IMR-90 (cell line): ENCODE data around the gene BRIP1. TPM values are rescaled to one million over a fixed set of nuclear protein-coding genes. Genes with fewer than 3 reads are reported as not detected.

Source experiments
- ATAC-seq: fragments of 200-7000 bp; cut with Tn5 transposase; 2 replicates; pipeline ENCODE4 v1.9.1; 2020; ENCODE audit warnings: low read depth, mild to moderate bottlenecking, moderate library complexity
- BruUV-seq: library from RNA; stranded (reverse); fragments of 400-500 nt; replicated peaks from 2 replicates; lab custom pipeline; 2021; lab: Mats Ljungman, UMichigan
- CTCF ChIA-PET: fragments of 300-600 bp; formaldehyde crosslinking; extraction: SDS; loops from one replicate; lab custom pipeline; 2021; ENCODE audit warnings: antibody characterized with exemption; lab: Yijun Ruan, JAX
- POLR2A ChIA-PET: fragments of 300-600 bp; sonication (Branson Sonifier 250); formaldehyde crosslinking; loops from one replicate; lab custom pipeline; 2022; ENCODE audit warnings: antibody characterized with exemption; ENCODE audit not compliant: unreplicated experiment; lab: Charles Lee
- DNase-seq: peaks from one replicate; pipeline ENCODE4 v3.0.0; 2013
- H2AFZ ChIP-seq: replicated peaks from 2 replicates; pipeline ENCODE3; 2013; ENCODE audit warnings: low read length, mild to moderate bottlenecking; ENCODE audit not compliant: poor library complexity
- H2AK5ac ChIP-seq: 2 replicates; pipeline ENCODE4 v1.6.1; 2013; ENCODE audit warnings: low read depth, low read length, inconsistent platforms
- H2AK9ac ChIP-seq: replicated peaks from 2 replicates; pipeline ENCODE3; 2013; ENCODE audit warnings: mild to moderate bottlenecking, low read depth, low read length, moderate library complexity; ENCODE audit not compliant: poor library complexity
- H2BK120ac ChIP-seq: 2 replicates; pipeline ENCODE4 v1.6.1; 2013; ENCODE audit warnings: low read depth, low read length, inconsistent platforms
- H2BK15ac ChIP-seq: 3 replicates; pipeline ENCODE4 v1.6.1; 2013; ENCODE audit warnings: low read depth, low read length, inconsistent platforms
- H2BK20ac ChIP-seq: 2 replicates; pipeline ENCODE4 v1.6.1; 2013; ENCODE audit warnings: low read depth, mild to moderate bottlenecking, inconsistent platforms, low read length, moderate library complexity
- H2BK5ac ChIP-seq: 2 replicates; pipeline ENCODE4 v1.6.1; 2013; ENCODE audit warnings: mild to moderate bottlenecking, low read depth, low read length, inconsistent platforms; ENCODE audit not compliant: poor library complexity, severe bottlenecking
- H3K14ac ChIP-seq: replicated peaks from 2 replicates; pipeline ENCODE4 v1.6.1; 2013; ENCODE audit warnings: low read depth, low read length, inconsistent platforms
- H3K18ac ChIP-seq: 2 replicates; pipeline ENCODE4 v1.6.1; 2013; ENCODE audit warnings: low read depth, low read length, control low read depth
- H3K23ac ChIP-seq: 2 replicates; pipeline ENCODE4 v1.6.1; 2013; ENCODE audit warnings: low read depth, low read length, inconsistent platforms
- H3K27ac ChIP-seq: 2 replicates; pipeline ENCODE4 v1.5.1; 2013; ENCODE audit warnings: mild to moderate bottlenecking, control low read depth, low read length; ENCODE audit not compliant: insufficient read depth
- H3K27me3 ChIP-seq: 2 replicates; pipeline ENCODE4 v1.6.1; 2013; ENCODE audit warnings: low read length; ENCODE audit not compliant: control insufficient read depth, insufficient read depth
- H3K36me3 ChIP-seq: 2 replicates; pipeline ENCODE4 v1.6.1; 2013; ENCODE audit warnings: low read length, mixed read lengths; ENCODE audit not compliant: control insufficient read depth, insufficient read depth
- H3K4ac ChIP-seq: 2 replicates; pipeline ENCODE4 v1.6.1; 2013; ENCODE audit warnings: low read depth, low read length, inconsistent platforms
- H3K4me1 ChIP-seq: 2 replicates; pipeline ENCODE4 v1.6.1; 2013; ENCODE audit warnings: low read length, mixed read lengths; ENCODE audit not compliant: control insufficient read depth, insufficient read depth
- H3K4me2 ChIP-seq: 2 replicates; pipeline ENCODE4 v1.6.1; 2013; ENCODE audit warnings: low read depth, mild to moderate bottlenecking, control low read depth, low read length, moderate library complexity
- H3K4me3 ChIP-seq: 2 replicates; pipeline ENCODE4 v1.5.1; 2013; ENCODE audit warnings: low read depth, mild to moderate bottlenecking, control low read depth, low read length, moderate library complexity; ENCODE audit not compliant: insufficient read depth
- H3K56ac ChIP-seq: 2 replicates; pipeline ENCODE4 v1.6.1; 2013; ENCODE audit warnings: low read length, inconsistent platforms; ENCODE audit not compliant: insufficient read depth; ENCODE audit errors: extremely low read depth
- H3K79me1 ChIP-seq, 2 experiments: 2 replicates each; pipeline ENCODE4 v1.6.1; 2013; ENCODE audit warnings: low read length in 2 of 2, inconsistent platforms in 1 of 2, low read depth in 1 of 2
- H3K9ac ChIP-seq: 2 replicates; pipeline ENCODE4 v1.6.1; 2013; ENCODE audit warnings: low read depth, low read length, control low read depth
- H3K9me1 ChIP-seq: 2 replicates; pipeline ENCODE4 v1.6.1; 2013; ENCODE audit warnings: low read length, inconsistent platforms; ENCODE audit not compliant: insufficient read depth
- H3K9me3 ChIP-seq: 2 replicates; pipeline ENCODE4 v1.6.1; 2013; ENCODE audit warnings: low read length; ENCODE audit not compliant: control insufficient read depth, insufficient read depth
- H4K20me1 ChIP-seq: 2 replicates; pipeline ENCODE4 v1.6.1; 2013; ENCODE audit warnings: low read length, inconsistent platforms; ENCODE audit not compliant: insufficient read depth
- H4K5ac ChIP-seq: 2 replicates; pipeline ENCODE4 v1.6.1; 2013; ENCODE audit warnings: mild to moderate bottlenecking, low read depth, low read length, control low read depth
- H4K8ac ChIP-seq, 2 experiments: 2 replicates each; pipeline ENCODE4 v1.6.1; 2013; ENCODE audit warnings: low read depth in 2 of 2, low read length in 2 of 2, control low read depth in 1 of 2, inconsistent platforms in 1 of 2
- H4K91ac ChIP-seq: 2 replicates; pipeline ENCODE4 v1.6.1; 2013; ENCODE audit warnings: low read depth, low read length, inconsistent platforms; ENCODE audit not compliant: insufficient read depth
- CEBPB ChIP-seq: IDR thresholded peaks from 2 replicates; pipeline ENCODE4 v1.6.1; 2012; ENCODE audit warnings: low read depth, low read length, improper control_type of control experiment
- CHD1 ChIP-seq: IDR thresholded peaks from 2 replicates; pipeline ENCODE4 v1.6.1; 2012; ENCODE audit warnings: low read depth, low read length, improper control_type of control experiment
- FOS ChIP-seq: fragments of 150-350 bp; IDR thresholded peaks from 2 replicates; pipeline ENCODE4 v1.6.1; 2016; ENCODE audit warnings: low read depth, low read length
- MAFK ChIP-seq: IDR thresholded peaks from 2 replicates; pipeline ENCODE4 v1.6.1; 2012; ENCODE audit warnings: low read depth, low read length, improper control_type of control experiment
- MAZ ChIP-seq: IDR thresholded peaks from 2 replicates; pipeline ENCODE4 v1.6.1; 2012; ENCODE audit warnings: low read depth, mild to moderate bottlenecking, low read length, improper control_type of control experiment, moderate library complexity, borderline replicate concordance
- MXI1 ChIP-seq: IDR thresholded peaks from 2 replicates; pipeline ENCODE4 v1.6.1; 2012; ENCODE audit warnings: low read depth, mild to moderate bottlenecking, low read length, moderate library complexity, borderline replicate concordance
- NFE2L2 ChIP-seq: fragments of 150-350 bp; IDR thresholded peaks from 2 replicates; pipeline ENCODE4 v1.6.1; 2016; ENCODE audit warnings: low read depth, mild to moderate bottlenecking, low read length
- POLR2A ChIP-seq: IDR thresholded peaks from 2 replicates; pipeline ENCODE4 v1.6.1; 2012; ENCODE audit warnings: mild to moderate bottlenecking, low read depth, low read length
- RFX5 ChIP-seq: IDR thresholded peaks from 2 replicates; pipeline ENCODE4 v1.8.0; 2012; ENCODE audit warnings: low read depth, mild to moderate bottlenecking, low read length, moderate library complexity
- SMC3 ChIP-seq: fragments of 150-350 bp; IDR thresholded peaks from 2 replicates; pipeline ENCODE4 v1.6.1; 2016; ENCODE audit warnings: low read depth, mild to moderate bottlenecking, antibody characterized with exemption, low read length, moderate library complexity
- WGBS, 2 experiments: methylation state at CpG; one replicate each; pipeline versions ENCODE4 v1.1.5 to v1.1.7; 2013; ENCODE audit warnings: missing lambda C conversion rate in 2 of 2; ENCODE audit not compliant: insufficient read length in 1 of 2; ENCODE audit errors: extremely low coverage in 2 of 2; 5-methylcytosine and 5-hydroxymethylcytosine counted together
- dilution Hi-C: fragments of 300-500 bp; cut with HindIII; formaldehyde crosslinking; loops from one replicate; pipeline ENCODE4 v1.14.3; 2018; ENCODE audit warnings: low sequenced_read_pairs; ENCODE audit not compliant: unreplicated experiment
- in situ Hi-C: fragments of 300-500 bp; cut with MboI; formaldehyde crosslinking; loops from 3 replicates; pipeline ENCODE4 v1.14.3; 2019; ENCODE audit warnings: low sequenced_read_pairs, inconsistent platforms, mixed read lengths
- intact Hi-C: fragments of 100-400 bp; cut with micrococcal nuclease; formaldehyde crosslinking; loops from 2 replicates; pipeline ENCODE4 v1.10.0; 2022
- polyA plus RNA-seq, 3 experiments: library from polyadenylated mRNA; depleted of rRNA; stranded (reverse); fragments of >200 nt; gene quantifications; 2 replicates each; pipeline ENCODE4 v1.2.3, GENCODE V29; 2012; ENCODE audit warnings: low replicate concordance in 1 of 3
- total RNA-seq: library from RNA; depleted of rRNA; stranded (reverse); fragments of >200 nt; gene quantifications from 2 replicates; pipeline ENCODE4 v1.2.3, GENCODE V29; 2012
- TF ChIP-seq, protein P1 (sequence below): fragments of 150-350 bp; IDR thresholded peaks from 2 replicates; pipeline ENCODE4 v1.6.1; 2016; ENCODE audit warnings: low read depth, mild to moderate bottlenecking, low read length, moderate library complexity, borderline replicate concordance

Gene BRIP1
- total and polyA plus RNA-seq, 2 of the 4 experiments (the other 2 are of a cell fraction) = 6.1 to 19.7 TPM

GRCh38 chr17:61884864-61885263 lies 21.5 kb upstream of the BRIP1 start:
- no peaks in the 10 kb centered on the region for H4K20me1 ChIP-seq
- no peak overlapping the region for H3K4me2 ChIP-seq
- H3K18ac ChIP-seq = no peak overlapping the region
- H2AFZ ChIP-seq = no peak overlapping the region
- dilution Hi-C loops (no loop called here), intact Hi-C loops (no loop called here), in situ Hi-C loops (no loop called here)
- no peak overlapping the region for H2BK5ac ChIP-seq
- H4K8ac ChIP-seq = no peak overlapping the region
- no peak overlapping the region for H2BK120ac ChIP-seq
- no peaks in the 10 kb centered on the region for H3K27me3 ChIP-seq
- no CpG with 5 or more reads among the region's 3 CpGs for whole genome bisulfite sequencing, 2 experiments
- ChIA-PET POLR2A (interaction anchor here (0.6 to 0.7 kb wide), 2 partner anchors 18 to 20 kb away, joined by 5 to 7 read pairs; no protein-coding TSS in a partner anchor), CTCF (no interaction called here)
- no peak overlapping the region for H4K5ac ChIP-seq
- no peak overlapping the region for H3K4me3 ChIP-seq
- no peaks in the 10 kb centered on the region for H3K79me1 ChIP-seq
- no peak overlapping the region for H2AK9ac ChIP-seq
- H2AK5ac ChIP-seq = no peak overlapping the region
- H3K56ac ChIP-seq = no peak overlapping the region
- no peak overlapping the region for H3K27ac ChIP-seq
- peaks cover 3% of the 10 kb centered on the region; the same call in 1 of the 2 replicates for H3K9me3 ChIP-seq
- BruUV-seq = no TSS peak
- H2BK20ac ChIP-seq = no peak overlapping the region
- no peak overlapping the region for H3K9ac ChIP-seq
- H3K36me3 ChIP-seq = peaks cover 20% of the 10 kb centered on the region
- H3K14ac ChIP-seq = no peak overlapping the region
- H3K4ac ChIP-seq = no peak overlapping the region
- H4K91ac ChIP-seq = no peak overlapping the region
- H2BK15ac ChIP-seq = no peak overlapping the region
- H3K9me1 ChIP-seq = no peaks in the 10 kb centered on the region
- ATAC-seq (no peak), DNase-seq (no peak)
- no peak overlapping the region for H3K23ac ChIP-seq
- H3K4me1 ChIP-seq = no peaks in the 10 kb centered on the region
- TF ChIP-seq SMC3 (no peak), FOS (no peak), RFX5 (no peak), MXI1 (no peak), MAFK (no peak), MAZ (no peak), POLR2A (no peak), CEBPB (no peak), CHD1 (no peak), NFE2L2 (no peak)
- TF ChIP-seq, protein P1, sequence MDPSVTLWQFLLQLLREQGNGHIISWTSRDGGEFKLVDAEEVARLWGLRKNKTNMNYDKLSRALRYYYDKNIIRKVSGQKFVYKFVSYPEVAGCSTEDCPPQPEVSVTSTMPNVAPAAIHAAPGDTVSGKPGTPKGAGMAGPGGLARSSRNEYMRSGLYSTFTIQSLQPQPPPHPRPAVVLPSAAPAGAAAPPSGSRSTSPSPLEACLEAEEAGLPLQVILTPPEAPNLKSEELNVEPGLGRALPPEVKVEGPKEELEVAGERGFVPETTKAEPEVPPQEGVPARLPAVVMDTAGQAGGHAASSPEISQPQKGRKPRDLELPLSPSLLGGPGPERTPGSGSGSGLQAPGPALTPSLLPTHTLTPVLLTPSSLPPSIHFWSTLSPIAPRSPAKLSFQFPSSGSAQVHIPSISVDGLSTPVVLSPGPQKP = no peak
